Lower leg skin (tissue), 4 donors: ENCODE results near the gene GATB. TPM values are rescaled to one million over a fixed set of nuclear protein-coding genes. Genes with fewer than 3 reads are reported as not detected.

Experiments used
- DNase-seq, 2 donors: peaks; one replicate each; pipeline ENCODE4 v3.0.0-alpha.2; 2019; ENCODE audit warnings: low spot score in 2 of 2
- H3K4me3 ChIP-seq: fragments of 200-600 bp; sonication (generic); 2 replicates; pipeline ENCODE4 v1.5.1; 2017; ENCODE audit warnings: mild to moderate bottlenecking, low read depth; ENCODE audit not compliant: poor library complexity, severe bottlenecking
- CTCF ChIP-seq, 3 donors: fragments of 450-650 bp; IDR thresholded peaks; one replicate each; pipeline ENCODE4 v1.5.1; 2016; ENCODE audit warnings: antibody characterized with exemption in 3 of 3, mild to moderate bottlenecking in 3 of 3, moderate library complexity in 2 of 3
- POLR2A ChIP-seq, 2 donors: fragments of 450-650 bp; IDR thresholded peaks; one replicate each; pipeline ENCODE4 v1.6.1; 2016 to 2017; ENCODE audit warnings: antibody characterized with exemption in 2 of 2, mild to moderate bottlenecking in 1 of 2, moderate library complexity in 1 of 2
- WGBS, 2 donors: methylation state at CpG; one replicate each; pipeline ENCODE4 v1.1.5; 2018; 5-methylcytosine and 5-hydroxymethylcytosine counted together
- intact Hi-C: fragments of 100-400 bp; cut with DNase I; formaldehyde crosslinking; loops from one replicate; pipeline ENCODE4 v1.15.0; 2023; ENCODE audit warnings: low total_unique reads
- total RNA-seq, 4 donors: library from RNA; depleted of rRNA; stranded (reverse); fragments of >200 nt; gene quantifications; one replicate each; pipeline ENCODE4 v1.1.0, GENCODE V29; 2016

GATB gene
- total RNA-seq, 4 donors from 2014 or later = 26.9 to 48.4 (median 35.9) TPM

- intact Hi-C loops = no loop called here
- TF ChIP-seq POLR2A (IDR thresholded peaks at IDR 0.05) (no peak), CTCF (IDR thresholded peaks at IDR 0.05) (no peak)
- no peak overlapping the region for H3K4me3 ChIP-seq
- WGBS, 2 donors = 85 to 95% methylated on average over 5 of the region's 5 CpGs
- DNase-seq = no peak
Measured at GRCh38 chr4:151753056-151753455, 7.8 kb downstream of the GATB start.

- DNase-seq = no peak
- intact Hi-C loops = no loop called here
- 73 to 87% methylated on average over 6 of the region's 6 CpGs for WGBS, 2 donors
- TF ChIP-seq POLR2A (IDR thresholded peaks at IDR 0.05) = no peak
- TF ChIP-seq CTCF (IDR thresholded peaks at IDR 0.05) = no peak
- no peak overlapping the region for H3K4me3 ChIP-seq
Measured at GRCh38 chr4:151750156-151750555, 10.7 kb downstream of the GATB start.

- TF ChIP-seq POLR2A (IDR thresholded peaks at IDR 0.05) (no peak), CTCF (IDR thresholded peaks at IDR 0.05) (no peak)
- intact Hi-C loops = no loop called here
- DNase-seq = no peak
- no peak overlapping the region for H3K4me3 ChIP-seq
- WGBS, 2 donors = 71 to 79% methylated on average over 5 of the region's 5 CpGs
Measured at GRCh38 chr4:151745481-151746231, 15.2 kb downstream of the GATB start.

- intact Hi-C loops = no loop called here
- TF ChIP-seq CTCF (IDR thresholded peaks at IDR 0.05) = no peak
- no peak for TF ChIP-seq POLR2A (IDR thresholded peaks at IDR 0.05)
- 37 to 38% methylated on average over 1 of the region's 1 CpG for WGBS, 2 donors
- H3K4me3 ChIP-seq = no peak overlapping the region
- no peak for DNase-seq
Measured at GRCh38 chr4:151744614-151745013, 16.2 kb downstream of the GATB start.

GRCh38 chr4:151743894-151744293 lies 16.9 kb downstream of the GATB start:
- intact Hi-C loops = no loop called here
- no peak for DNase-seq
- no peak for TF ChIP-seq POLR2A (IDR thresholded peaks at IDR 0.05)
- no peak for TF ChIP-seq CTCF (IDR thresholded peaks at IDR 0.05)
- 90 to 92% methylated on average over 4 of the region's 4 CpGs for WGBS, 2 donors
- no peak overlapping the region for H3K4me3 ChIP-seq
